Measurements from ENCODE around the gene SLX4.

The SLX4 gene

DNA sequence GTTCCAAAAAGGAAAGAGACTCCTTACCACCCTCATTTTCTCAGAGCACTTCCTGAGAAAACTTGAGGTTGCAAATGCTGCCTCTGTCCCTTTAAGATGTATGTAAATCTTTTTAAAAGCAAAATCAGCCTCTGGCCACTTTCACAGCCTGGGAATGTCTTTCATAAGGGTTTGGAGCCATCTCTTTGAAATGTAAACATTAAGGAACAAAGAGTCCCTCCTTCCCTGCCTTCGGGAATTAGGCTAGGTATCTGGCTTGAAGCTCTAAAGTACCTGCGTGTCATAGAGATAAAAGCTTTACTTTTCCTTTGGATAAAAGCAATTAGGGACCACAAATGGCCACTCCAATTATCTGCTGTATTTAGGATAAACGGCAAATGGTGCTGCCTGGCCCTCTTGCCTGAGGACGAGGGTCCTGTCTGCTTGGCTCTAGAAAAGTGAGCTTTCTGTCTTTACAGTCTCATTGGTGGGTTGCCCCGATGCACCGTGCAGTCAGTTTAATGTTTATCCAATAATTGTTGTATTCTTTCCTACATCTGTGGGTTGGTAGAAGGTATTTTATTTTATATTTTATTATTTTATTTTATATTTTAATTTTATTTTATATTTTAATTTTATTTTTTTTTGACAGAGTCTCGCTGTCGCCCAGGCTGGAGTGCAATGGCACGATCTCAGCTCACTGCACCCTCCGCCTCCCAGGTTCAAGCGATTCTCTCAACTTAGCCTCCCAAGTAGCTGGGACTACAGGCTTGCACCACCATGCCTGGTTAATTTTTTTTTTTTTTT is 58.1 kb downstream of the SLX4 start:
- no peak for DNase-seq

DNA sequence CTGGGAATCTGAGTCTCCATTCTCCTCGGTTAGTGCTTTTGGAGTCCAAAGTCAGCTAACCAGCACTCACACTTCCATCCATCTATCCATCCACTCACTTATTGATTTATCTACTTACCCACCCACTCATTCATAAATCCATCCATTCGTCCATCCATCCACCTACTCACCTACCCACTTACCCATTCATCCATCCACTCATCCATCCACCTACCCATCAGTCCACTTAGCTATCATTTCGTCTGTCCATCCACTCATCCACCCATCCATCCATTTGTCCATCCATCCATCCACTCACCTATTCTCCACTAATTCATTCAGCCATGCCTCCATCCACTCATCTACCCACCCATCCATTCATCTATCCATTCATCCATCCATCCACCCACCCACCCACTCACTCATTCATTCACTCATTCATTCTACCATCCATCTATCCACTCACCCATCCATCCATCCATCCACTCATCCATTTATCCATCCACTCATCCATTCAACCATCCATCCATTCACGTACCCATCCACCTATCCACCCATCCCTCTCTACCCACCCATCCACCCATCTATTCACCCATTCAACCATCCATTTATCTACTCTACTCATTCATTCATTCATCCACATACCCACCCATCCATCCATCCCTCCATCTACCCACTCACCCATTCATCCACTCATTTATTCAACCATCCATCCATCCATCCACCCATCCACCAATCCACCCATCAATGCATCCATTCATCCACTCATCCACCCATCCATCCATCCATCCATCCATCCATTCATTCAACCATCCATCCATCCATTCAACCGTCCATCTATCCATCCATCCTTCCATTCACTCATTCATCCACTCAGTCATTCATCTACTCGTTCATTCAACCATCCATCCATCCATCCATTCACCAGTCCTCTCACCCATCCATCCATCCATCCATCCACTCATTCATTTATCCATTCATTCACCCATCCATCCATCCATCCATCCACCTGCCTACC is 60.3 kb downstream of the SLX4 start:
- DNase-seq: no peak

DNA sequence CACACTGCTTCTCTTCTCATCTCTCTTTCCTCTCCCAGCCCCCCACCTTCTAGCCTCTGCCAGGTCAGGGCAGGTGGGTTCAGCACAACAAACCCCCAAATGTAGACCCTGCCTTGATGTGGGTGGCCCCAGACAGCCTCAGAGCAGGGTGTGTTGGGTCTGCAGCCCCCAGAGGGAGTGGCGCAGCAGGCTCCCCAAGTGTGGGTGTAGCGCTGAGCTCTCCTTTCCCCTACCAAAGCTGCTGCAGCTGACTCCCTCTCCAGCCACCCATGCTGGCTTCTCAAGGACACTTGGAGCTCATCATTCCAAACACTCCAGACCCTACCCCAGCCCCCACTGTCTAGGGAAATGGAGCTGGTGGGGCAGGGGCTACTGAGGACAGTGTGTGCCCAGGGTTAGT is 61.5 kb downstream of the SLX4 start:
- DNase-seq: no peak

DNA sequence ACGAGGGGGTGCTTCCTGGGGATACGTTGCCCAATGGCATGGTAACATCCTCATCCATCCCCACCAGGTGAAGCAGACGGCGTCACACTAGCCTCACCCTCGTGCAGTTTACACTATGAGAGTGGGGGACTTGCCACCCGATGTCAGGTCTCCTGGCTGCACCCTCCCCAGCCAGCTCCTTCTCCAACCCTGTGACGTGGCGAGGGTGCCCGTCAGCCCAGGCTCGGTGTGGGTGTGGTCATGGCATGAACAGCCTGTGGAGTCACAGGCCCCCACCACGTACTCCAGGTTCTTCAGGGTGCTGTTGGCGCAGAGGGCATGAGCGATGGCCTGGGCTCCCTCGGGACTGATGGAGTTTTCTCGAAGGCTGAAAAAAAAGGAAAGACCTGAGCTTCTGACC is 62.5 kb downstream of the SLX4 start:
- DNase-seq: no peak

DNA sequence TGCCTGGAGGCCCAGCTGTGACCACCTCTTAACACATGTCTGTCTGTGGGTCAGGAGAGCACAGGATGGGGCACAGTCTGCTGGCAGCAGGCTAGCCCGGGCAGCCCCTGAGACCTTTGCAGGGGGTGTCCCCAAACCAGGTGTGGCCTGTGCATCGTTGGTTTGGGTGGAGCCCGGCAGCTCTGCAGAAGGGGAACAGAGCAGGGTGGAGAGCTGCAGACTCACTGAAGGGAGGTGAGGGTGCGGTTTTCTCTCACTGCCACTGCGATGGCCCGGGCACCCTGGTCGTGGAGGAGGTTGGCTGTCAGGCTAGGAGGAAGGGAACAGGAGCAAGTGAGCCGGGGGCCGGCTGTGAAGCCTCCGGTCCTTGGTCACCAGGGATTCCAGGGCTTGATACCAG is 63.0 kb downstream of the SLX4 start:
- no peak for DNase-seq

DNA sequence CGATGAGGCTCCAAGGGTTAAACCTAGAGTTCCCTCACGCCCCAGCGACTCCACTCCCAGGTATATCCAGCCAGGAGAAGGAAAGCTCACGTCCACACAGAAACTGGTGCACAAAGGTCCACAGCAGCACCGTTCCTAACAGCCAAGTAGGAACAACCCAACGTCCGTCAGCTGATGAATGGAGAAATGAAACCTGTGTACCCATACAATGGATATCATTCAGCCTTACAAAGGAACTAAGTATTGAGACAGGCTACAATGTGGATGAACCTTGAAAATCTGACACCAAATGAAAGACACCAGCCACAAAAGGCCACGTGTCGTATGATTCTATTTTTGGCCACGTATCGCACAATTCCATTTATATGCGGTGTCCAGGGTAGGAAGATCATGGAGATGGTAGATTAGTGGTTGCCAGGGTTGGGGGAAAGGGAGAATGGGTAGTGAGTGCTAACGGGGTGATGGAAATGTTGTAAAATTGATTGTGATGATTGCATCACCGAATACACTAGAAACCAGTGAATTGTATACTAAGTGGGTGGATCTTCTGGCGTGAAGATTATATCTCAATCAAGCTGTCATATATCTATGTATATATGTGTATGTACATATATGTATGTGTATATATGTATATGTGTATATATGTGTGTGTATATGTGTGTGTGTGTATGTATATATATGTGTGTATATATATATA is 64.3 kb downstream of the SLX4 start:
- DNase-seq: no peak

DNA sequence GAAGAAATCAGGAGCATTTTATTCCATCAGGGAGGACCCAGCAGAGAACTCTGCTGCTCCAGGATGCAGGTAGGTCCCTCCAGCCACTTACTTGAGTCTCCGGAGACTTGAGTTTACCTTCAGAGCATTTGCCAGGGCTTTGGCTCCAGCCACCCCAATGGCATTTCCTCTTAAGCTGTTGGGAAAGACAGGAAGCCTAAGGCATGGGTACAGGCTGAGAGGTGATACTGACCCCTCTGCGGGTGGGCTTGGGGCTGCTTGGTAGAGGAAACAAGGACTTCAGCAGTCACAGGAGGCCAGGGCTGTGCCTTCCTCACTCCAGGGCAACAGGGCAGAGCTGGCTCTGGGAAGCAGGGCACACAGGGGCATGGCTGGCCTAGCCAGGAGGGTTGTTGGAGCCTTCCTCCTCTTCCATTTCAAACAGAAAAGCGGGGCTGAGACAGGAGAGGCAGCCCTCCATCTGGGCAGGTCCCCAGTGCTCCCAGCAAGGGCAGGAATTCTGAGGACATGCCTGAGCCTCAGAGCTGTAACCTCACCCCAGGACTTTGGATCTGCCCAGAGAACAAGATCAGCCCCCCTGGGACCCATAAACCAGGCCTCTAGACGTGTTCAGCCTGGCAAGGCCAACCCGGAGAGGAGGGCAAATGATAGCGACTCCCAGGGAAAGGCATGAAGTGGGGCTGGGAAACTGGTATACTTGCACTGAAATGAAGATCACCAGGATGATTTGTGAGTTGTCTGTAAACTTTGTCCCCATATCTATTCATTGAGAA is 68.6 kb downstream of the SLX4 start:
- no peak for DNase-seq

DNA sequence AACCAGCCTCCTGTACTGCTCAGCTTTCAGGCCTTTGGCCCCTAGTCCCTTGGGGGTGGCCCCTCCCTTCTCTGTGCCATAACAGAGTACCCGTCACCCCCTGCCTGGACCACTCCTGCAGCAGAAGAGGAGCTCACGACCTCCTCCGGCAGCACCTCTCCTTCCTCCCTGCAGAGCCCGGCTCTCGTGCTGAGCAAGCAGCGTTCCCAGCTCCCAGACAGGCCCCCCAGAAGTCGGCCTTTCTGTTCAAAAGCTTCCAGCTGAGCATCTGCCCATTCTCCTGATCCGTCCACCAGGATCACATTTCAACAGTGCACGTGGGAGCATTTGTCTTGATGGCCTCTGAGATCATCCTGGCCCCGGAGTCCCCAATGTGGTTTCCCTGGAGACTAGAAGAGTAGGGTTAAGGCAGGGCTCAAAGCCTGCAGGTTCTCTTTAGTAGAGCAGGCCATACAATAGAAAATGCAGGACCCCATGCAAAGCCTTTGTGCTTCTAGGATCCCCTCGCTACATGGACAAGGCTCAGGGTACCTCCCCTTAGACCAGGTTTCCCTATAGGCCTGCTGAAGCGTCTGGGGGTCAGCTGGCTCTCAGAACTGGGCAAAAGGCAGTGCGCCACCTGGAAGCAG is 69.8 kb downstream of the SLX4 start:
- no peak for DNase-seq

DNA sequence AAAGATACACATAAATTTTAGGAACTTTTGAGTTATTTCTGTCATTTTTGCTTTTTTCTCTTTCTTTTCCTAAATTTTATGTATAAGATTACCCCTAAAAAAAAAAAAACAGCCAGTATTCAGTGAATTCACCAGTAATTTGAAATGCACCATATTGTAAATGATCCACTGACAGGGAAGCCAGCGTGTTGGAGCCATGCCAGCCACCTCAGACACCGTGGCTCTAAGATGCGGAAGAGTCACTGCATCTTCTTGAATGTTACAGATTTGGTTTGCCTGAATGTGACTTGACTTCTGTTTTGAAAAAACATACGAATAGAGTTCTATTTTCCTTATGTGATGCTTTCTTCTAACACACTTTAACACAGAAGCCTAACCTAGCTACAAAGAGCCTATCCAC is 73.2 kb downstream of the SLX4 start:
- no peak for DNase-seq

DNA sequence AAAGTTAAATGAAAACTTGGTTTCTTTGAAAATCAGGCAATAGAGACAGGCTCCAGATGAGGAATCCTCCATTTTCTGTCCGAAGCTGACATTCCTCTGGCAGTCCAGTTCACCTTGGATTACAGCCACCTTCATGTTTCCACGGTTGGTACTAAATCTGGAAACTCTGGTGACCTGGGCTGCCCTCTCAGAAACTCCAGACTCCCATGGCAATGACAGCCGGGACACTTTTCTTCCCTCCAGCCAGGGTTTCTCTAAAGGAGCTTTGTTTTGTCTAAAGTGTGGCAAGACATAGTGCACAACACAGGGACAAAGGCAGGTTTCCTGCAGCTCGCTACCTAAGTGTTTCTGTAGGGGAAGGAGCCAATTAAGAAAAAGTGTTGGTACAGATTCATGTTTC is 74.6 kb downstream of the SLX4 start:
- peak in 5 of 56 donors; percentile 15 to 26 (median 23) for DNase-seq

DNA sequence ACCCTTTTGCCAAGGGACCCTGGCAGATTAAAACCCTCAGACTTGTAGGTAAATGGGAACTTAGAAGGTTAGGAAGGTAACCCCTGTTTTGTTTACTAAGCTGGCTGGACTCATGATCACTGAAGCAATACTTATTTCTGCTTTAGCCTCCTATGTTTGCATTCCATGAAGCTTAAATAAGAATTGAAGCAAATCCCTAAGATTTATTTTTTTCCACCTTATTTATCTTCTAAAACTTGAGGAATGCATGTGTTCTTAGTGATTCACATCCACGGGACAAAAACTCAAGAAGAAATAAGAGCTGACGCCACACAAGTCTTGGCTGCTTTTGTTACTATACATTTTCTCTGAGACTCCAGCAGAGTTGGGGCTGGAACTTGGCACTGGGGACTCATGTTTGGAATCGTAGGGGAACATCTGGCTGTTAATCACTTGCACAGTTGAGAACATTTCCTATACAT is 75.1 kb downstream of the SLX4 start:
- no peak for DNase-seq

DNA sequence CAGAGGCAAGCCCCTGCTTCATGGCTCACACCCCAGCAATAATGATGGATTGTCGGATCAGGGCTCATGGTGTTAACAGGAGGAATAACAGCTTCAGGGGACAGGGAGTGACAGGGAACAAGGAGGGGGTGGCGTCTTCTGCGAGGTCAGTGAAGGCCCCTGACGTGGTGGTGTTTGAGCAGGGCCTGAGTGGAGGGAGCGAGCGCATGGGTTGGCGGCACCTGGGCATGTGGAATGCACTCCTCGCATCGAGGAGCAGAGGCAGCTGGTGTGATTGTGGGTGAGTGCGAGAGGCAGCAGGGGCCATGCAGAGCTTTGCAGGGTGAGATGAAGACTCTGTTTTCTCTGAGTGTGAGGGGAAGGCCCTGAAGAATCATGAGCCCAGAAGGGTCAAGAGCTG is 77.3 kb downstream of the SLX4 start:
- DNase-seq: no peak

DNA sequence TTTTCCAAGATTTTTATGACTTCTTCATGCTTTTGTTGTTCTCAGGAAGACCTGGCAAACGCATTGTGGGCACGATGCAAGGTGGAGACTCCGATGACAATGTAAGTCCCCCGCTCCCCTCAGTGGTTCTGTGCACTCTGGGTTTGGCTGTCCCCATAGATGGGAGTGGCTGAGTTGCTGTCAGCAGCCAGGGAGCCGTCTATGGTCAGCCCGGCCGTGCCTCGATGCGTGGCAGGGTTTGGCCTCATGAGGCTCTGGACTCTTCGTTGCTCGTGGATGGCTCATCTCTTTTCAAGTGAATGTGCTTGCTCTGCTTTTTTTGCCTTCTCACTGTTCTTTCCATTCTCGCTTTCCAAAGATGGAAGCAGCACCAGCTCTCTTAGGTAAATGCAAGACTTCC is 78.7 kb downstream of the SLX4 start:
- no peak for DNase-seq
